GM21528 (cell line): Measurements from ENCODE around the gene CARD10.

Experiments used
- ATAC-seq: cut with Tn5 transposase; IDR thresholded peaks from one replicate; pipeline ENCODE4 v1.9.1; 2021; ENCODE audit warnings: mild to moderate bottlenecking, moderate library complexity; ENCODE audit not compliant: unreplicated experiment, low FRiP score

The CARD10 gene

DNA sequence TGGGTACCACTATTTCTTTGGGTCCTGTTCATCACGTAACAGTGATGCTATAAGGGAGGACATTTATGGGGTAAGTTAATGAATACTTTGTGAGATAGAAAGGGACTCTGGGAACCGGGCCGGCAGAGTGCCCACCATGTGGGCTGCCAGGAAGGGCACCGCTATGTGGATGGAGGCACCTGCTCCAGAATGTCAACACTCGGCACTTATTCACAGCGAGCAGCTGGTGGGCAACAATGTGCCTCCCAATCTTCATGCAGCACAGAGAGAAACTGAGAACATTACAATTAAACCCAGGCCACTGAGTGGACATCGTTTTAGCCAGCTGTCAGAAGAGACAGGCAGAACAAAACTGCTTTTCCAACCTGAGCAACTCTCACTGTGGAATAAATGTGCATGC is 76.1 kb downstream of the CARD10 start:
- ATAC-seq, result no peak

DNA sequence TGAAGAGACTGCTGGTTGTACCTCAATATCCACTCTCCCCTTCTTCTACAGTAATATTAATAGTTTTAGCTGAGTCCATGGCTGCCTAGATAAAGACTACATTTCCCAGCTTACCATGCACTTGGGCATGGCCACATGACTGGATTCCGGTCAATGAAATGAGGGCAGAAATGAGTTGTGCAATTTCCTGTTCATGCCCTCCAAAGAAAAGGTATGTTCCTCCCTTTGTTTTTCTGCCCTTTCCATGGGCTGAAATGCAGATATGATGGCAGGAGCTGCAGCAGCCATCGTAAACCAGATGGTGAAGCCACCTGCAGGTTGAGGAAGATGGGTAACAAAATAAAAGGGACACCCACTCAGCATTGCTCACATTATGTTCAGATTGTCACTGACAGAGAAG is 76.7 kb downstream of the CARD10 start:
- no peak for ATAC-seq

DNA sequence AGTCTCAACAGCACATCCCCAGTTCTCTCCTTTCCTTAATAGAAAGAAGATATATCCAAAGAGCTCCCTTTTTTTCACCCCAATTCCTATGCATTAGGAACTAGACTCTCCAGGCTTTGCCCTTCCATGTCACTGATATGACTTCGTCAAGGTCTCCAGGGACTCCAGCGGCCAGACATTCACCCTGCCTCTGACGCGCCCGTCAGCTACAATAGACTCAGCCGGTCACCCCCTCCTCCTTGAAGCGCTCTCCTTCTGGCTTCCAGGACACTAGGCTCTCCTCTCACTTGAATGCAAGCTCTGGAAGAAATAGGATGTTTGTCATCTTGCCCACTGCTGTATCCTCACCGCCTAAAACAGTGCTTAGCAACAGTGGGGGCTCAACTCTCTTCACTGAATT is 77.1 kb downstream of the CARD10 start:
- no peak for ATAC-seq

DNA sequence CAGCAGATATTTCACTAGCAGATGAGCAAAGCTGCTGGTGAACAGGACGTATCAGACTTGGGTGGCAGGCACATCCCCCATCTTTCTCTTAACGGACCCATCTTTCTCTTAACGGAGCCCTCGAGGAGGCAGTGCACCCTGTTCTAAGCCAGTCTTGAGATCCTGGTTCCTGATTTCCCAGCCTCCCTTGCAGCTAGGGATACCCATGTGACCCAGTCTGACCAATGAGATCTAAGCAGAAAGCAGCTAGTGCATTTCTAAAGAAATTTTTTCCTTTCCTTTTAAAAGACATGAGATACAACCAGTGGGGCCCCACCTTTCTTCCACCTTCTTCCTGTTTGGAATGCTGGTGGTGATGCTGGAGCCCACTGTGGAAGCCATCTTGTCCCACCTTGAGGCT is 78.3 kb downstream of the CARD10 start:
- no peak for ATAC-seq
